A549 (cell line): ENCODE measurements around the gene STX18. TPM values are rescaled to one million over a fixed set of nuclear protein-coding genes. Genes with fewer than 3 reads are reported as not detected.
A peak's percentile ranks its signal among the peaks of the same experiment; 100 is the strongest.

Experiments
- ATAC-seq, 2 experiments: fragments of 200-7000 bp in 1 of 2; fragments of >200 bp in 1 of 2; cut with Nextera tagmentation in 1 of 2; cut with Tn5 transposase in 1 of 2; 3 replicates each; pipeline versions ENCODE4 v1.8.0 to v1.9.1; 2018 to 2020; ENCODE audit warnings: mild to moderate bottlenecking in 1 of 2, moderate library complexity in 1 of 2
- CTCF ChIA-PET: fragments of 300-600 bp; sonication (Branson Sonifier 250); formaldehyde crosslinking; extraction: SDS; loops from one replicate; lab custom pipeline; 2021; ENCODE audit warnings: antibody characterized with exemption, inconsistent platforms; lab: Yijun Ruan, JAX
- POLR2A ChIA-PET: fragments of 350-600 bp; formaldehyde crosslinking; extraction: SDS; loops from one replicate; lab custom pipeline; 2021; ENCODE audit warnings: antibody characterized with exemption, inconsistent platforms; lab: Yijun Ruan, JAX
- DNase-seq, 2 experiments: peaks; one replicate each; pipeline versions ENCODE4 v3.0.0 to v3.0.0-alpha.2; 2011 to 2016; ENCODE audit warnings: low read depth in 1 of 2, low spot score in 1 of 2
- FAIRE-seq: peaks from 2 replicates; lab custom pipeline; 2011; peaks lifted over from hg19 to GRCh38; lab: Jason Lieb, UNC
- H3K27ac ChIP-seq, 2 experiments: fragments of >200 bp; sonication (Bioruptor Twin); formaldehyde crosslinking; 3 replicates each; pipeline ENCODE4 v1.5.1; 2016 to 2017
- H3K4me1 ChIP-seq: fragments of >200 bp; sonication (Bioruptor Twin); formaldehyde crosslinking; 3 replicates; pipeline ENCODE4 v1.6.1; 2016
- H3K4me2 ChIP-seq: fragments of >200 bp; sonication (Bioruptor Twin); formaldehyde crosslinking; 3 replicates; pipeline ENCODE4 v1.6.1; 2016
- H3K4me3 ChIP-seq: fragments of >200 bp; sonication (Bioruptor Twin); formaldehyde crosslinking; 3 replicates; pipeline ENCODE4 v1.5.1; 2016
- H3K9me3 ChIP-seq: fragments of >200 bp; sonication (Bioruptor Twin); formaldehyde crosslinking; 3 replicates; pipeline ENCODE4 v1.6.1; 2016
- BCL3 ChIP-seq: fragments of >200 bp; sonication (Bioruptor Twin); formaldehyde crosslinking; IDR thresholded peaks from 3 replicates; pipeline ENCODE4 v1.6.1; 2016
- BHLHE40 ChIP-seq: IDR thresholded peaks from 2 replicates; pipeline ENCODE4 v1.6.1; 2012; ENCODE audit warnings: low read depth, low read length, inconsistent platforms
- FOSB ChIP-seq: fragments of 250-450 bp; sonication (Bioruptor Pico); IDR thresholded peaks from 2 replicates; pipeline ENCODE4 v1.5.0; 2020; ENCODE audit warnings: mild to moderate bottlenecking, moderate library complexity
- HEYL ChIP-seq: fragments of 250-450 bp; sonication (Bioruptor Pico); IDR thresholded peaks from 2 replicates; pipeline ENCODE4 v1.8.0; 2021; ENCODE audit warnings: mild to moderate bottlenecking, moderate library complexity
- HOXA7 ChIP-seq: fragments of 250-450 bp; sonication (Bioruptor Pico); IDR thresholded peaks from 2 replicates; pipeline ENCODE4 v1.5.0; 2020; ENCODE audit warnings: mild to moderate bottlenecking, moderate library complexity
- NFE2L2 ChIP-seq: fragments of 150-350 bp; conservative IDR thresholded peaks from 2 replicates; pipeline ENCODE4 v1.6.1; 2014; ENCODE audit warnings: low read length
- RAD21 ChIP-seq, 2 experiments: fragments of >200 bp in 1 of 2; sonication (Bioruptor Twin) in 1 of 2; formaldehyde crosslinking in 1 of 2; IDR thresholded peaks in 1 of 2; conservative IDR thresholded peaks in 1 of 2; 2 replicates in 1 of 2; 3 replicates in 1 of 2; pipeline ENCODE4 v1.6.1; 2012 to 2018; ENCODE audit warnings: inconsistent platforms in 1 of 2
- RCOR1 ChIP-seq: fragments of 150-350 bp; IDR thresholded peaks from 2 replicates; pipeline ENCODE4 v1.6.1; 2014; ENCODE audit warnings: antibody characterized with exemption, low read length, low read depth
- SMC3 ChIP-seq: fragments of >200 bp; sonication (Bioruptor Twin); formaldehyde crosslinking; IDR thresholded peaks from 3 replicates; pipeline ENCODE4 v1.6.1; 2018; ENCODE audit warnings: inconsistent platforms
- TFCP2L1 ChIP-seq: fragments of 250-450 bp; sonication (Bioruptor Pico); IDR thresholded peaks from 2 replicates; pipeline ENCODE4 v1.5.0; 2021; ENCODE audit warnings: mild to moderate bottlenecking
- WGBS: methylation state at CpG from one replicate; pipeline ENCODE4 v1.1.6; 2017; ENCODE audit errors: missing lambda C conversion rate; 5-methylcytosine and 5-hydroxymethylcytosine counted together
- polyA plus RNA-seq, 4 experiments: library from polyadenylated mRNA; depleted of rRNA in 3 of 4; stranded (reverse); fragments of >200 nt; fragmentation: RNase III in 1 of 4; extraction: RNeasy Plus Mini Kit Qiagen cat#74134 plus additional on column Dnase treatment in 1 of 4; gene quantifications; 2 replicates in 3 of 4; 3 replicates in 1 of 4; pipeline ENCODE4 v1.2.3, GENCODE V29; 2011 to 2017
- TF ChIP-seq, protein P1 (sequence below): IDR thresholded peaks from 2 replicates; pipeline ENCODE4 v1.6.1; 2012
- TF ChIP-seq, protein P2 (sequence below): fragments of >200 bp; sonication (Bioruptor Twin); formaldehyde crosslinking; IDR thresholded peaks from 2 replicates; pipeline ENCODE4 v1.6.1; 2016
- TF ChIP-seq, protein P3 (sequence below): fragments of >200 bp; sonication (Bioruptor Twin); formaldehyde crosslinking; IDR thresholded peaks from 3 replicates; pipeline ENCODE4 v1.5.1; 2016
- TF ChIP-seq, protein P4 (sequence below): fragments of 450-650 bp; IDR thresholded peaks from 2 replicates; pipeline ENCODE4 v1.6.1; 2014; ENCODE audit warnings: antibody characterized with exemption

STX18 gene
- polyA plus RNA-seq, 2 of the 4 experiments (the other 2 are of a cell fraction) = 13.4 to 19.6 TPM

DNA sequence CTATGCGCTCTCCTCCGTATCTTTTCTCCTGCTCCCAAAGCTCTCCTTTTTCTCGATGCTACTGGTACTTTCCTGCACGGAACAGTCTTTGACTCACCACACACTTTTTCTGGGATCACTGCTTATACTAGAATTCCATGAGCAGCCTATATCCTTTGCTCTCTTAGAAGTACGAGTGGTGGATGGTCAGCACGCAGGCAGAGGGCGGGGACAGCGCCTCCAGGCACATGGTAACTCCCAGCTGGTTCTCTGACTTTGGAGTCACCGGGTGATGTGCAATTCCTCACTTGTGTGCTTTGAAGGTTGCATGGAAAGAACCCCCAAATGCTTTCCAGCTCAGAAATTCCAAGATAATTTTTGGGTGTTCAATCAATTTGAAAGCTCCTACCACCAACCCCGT is 56.0 kb downstream of the STX18 start:
- ATAC-seq = no peak
- WGBS = 90% methylated on average over 10 of the region's 10 CpGs
- Histone ChIP-seq H3K9me3 (no peaks in the 10 kb centered on the region), H3K27ac (no peak overlapping the region), H3K4me3 (no peak overlapping the region), H3K4me2 (no peak overlapping the region), H3K4me1 (peaks cover 11% of the 10 kb centered on the region)
- FAIRE-seq = no peak
- ChIA-PET POLR2A (no interaction called here), CTCF (interaction anchor here (1.2 to 1.5 kb wide), 3 partner anchors 116 to 413 kb away, joined by 3 to 4 read pairs (median 3); no protein-coding TSS in a partner anchor)
- no peak for DNase-seq
- TF ChIP-seq NFE2L2 (no peak), FOSB (no peak)

DNA sequence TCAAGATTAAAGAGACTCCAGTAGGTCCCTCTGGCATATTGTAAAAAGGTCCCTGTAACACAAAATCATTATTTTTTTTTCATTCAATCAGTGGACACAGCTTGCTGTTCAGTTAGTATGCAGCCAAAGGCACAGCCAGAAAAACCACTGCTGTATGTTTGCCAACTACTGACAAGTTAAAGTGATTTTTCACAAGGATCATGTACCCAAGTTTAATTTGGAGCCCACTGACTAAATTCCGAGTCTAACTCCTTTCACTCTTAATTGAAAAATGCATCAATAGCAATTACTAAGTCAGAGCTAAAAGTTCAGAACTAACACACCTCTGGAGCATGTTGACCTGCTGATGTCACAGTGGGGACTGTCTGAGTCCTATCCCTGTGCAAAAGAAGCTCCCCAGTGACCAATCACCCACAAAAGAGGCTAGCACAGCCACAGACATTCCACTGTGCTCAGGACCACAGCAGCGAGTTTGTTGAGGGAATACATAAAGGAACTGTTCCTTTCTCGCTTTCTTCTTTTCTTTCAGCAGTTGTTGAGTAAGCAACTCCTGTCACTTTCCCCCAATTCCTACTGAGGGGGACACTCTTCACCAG is 60.4 kb downstream of the STX18 start:
- CTCF ChIA-PET = interaction anchor here (0.7 to 3.5 kb wide), 7 partner anchors 7 to 399 kb away, joined by 3 to 19 read pairs (median 6); no protein-coding TSS in a partner anchor
- no peaks in the 10 kb centered on the region for H3K9me3 ChIP-seq
- no peak for TF ChIP-seq SMC3
- TF ChIP-seq TFCP2L1 (CRISPR knock-in tag) = no peak
- TF ChIP-seq, protein P1, sequence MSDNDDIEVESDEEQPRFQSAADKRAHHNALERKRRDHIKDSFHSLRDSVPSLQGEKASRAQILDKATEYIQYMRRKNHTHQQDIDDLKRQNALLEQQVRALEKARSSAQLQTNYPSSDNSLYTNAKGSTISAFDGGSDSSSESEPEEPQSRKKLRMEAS = no peak
- TF ChIP-seq, protein P2, sequence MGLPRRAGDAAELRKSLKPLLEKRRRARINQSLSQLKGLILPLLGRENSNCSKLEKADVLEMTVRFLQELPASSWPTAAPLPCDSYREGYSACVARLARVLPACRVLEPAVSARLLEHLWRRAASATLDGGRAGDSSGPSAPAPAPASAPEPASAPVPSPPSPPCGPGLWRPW = no peak
- TF ChIP-seq, all 56 proteins: peak for 0
- ATAC-seq (no peak), DNase-seq (no peak), FAIRE-seq (no peak)
- H3K4me1 ChIP-seq = no peaks in the 10 kb centered on the region
- no peak overlapping the region for H3K27ac ChIP-seq
- WGBS = 96% methylated on average over 3 of the region's 3 CpGs
- no peak overlapping the region for H3K4me2 ChIP-seq
- no peak overlapping the region for H3K4me3 ChIP-seq
- POLR2A ChIA-PET = no interaction called here

DNA sequence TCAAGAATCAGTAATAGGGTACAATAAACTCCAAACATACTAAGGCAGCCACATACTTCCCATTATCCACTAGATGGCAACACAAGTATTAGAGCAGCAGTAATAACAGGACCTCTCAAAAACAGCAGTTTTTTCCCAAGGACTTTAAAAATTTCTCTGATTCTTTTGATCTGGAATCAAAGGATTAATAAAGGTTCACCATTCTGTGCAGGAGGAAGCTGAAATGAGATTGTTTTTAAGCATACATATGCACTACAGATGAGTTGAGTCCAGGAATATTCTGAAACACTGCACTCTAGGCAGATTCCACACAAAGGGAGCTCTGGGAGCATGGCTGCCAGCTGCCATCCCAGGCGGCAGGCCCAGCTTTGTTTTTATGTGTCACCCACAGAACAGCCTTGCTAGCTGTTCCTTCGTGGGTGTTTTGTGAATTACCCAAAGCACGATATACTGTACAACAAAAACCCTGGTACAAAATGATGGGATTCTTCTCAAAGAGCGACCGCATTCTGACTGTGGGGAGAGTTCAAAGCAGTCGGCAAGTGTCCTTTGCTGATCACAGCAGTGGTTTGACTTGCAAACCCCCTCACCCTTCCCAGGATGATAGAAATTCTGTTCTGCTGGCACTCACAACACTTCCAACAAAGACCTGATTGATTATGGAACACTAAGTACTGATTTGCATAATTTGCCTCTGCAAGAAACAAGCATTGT is 61.0 kb downstream of the STX18 start:
- Histone ChIP-seq H3K4me2 (no peak overlapping the region), H3K4me3 (no peak overlapping the region), H3K9me3 (no peaks in the 10 kb centered on the region), H3K27ac (no peak overlapping the region), H3K4me1 (no peaks in the 10 kb centered on the region)
- TF ChIP-seq HOXA7 (CRISPR knock-in tag) = no peak
- no peak for TF ChIP-seq BCL3
- peak in 1 of 2 experiments; percentile 33; a peak in 2 of 5 replicates for TF ChIP-seq RAD21 (conservative IDR thresholded peaks at IDR 0.05 in 1 of 2, IDR thresholded peaks at IDR 0.05 in 1 of 2)
- TF ChIP-seq, protein P3, sequence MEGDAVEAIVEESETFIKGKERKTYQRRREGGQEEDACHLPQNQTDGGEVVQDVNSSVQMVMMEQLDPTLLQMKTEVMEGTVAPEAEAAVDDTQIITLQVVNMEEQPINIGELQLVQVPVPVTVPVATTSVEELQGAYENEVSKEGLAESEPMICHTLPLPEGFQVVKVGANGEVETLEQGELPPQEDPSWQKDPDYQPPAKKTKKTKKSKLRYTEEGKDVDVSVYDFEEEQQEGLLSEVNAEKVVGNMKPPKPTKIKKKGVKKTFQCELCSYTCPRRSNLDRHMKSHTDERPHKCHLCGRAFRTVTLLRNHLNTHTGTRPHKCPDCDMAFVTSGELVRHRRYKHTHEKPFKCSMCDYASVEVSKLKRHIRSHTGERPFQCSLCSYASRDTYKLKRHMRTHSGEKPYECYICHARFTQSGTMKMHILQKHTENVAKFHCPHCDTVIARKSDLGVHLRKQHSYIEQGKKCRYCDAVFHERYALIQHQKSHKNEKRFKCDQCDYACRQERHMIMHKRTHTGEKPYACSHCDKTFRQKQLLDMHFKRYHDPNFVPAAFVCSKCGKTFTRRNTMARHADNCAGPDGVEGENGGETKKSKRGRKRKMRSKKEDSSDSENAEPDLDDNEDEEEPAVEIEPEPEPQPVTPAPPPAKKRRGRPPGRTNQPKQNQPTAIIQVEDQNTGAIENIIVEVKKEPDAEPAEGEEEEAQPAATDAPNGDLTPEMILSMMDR = peak; percentile 36
- 82% methylated on average over 6 of the region's 6 CpGs for WGBS
- ChIA-PET CTCF (interaction anchor here (0.6 to 3.5 kb wide), 9 partner anchors 8 to 400 kb away, joined by 3 to 19 read pairs (median 4); no protein-coding TSS in a partner anchor), POLR2A (no interaction called here)
- peak in 1 of 2 experiments; percentile 4 for DNase-seq
- FAIRE-seq = no peak
- ATAC-seq = peak; percentile 70 to 75; a peak in 4 of 6 replicates

DNA sequence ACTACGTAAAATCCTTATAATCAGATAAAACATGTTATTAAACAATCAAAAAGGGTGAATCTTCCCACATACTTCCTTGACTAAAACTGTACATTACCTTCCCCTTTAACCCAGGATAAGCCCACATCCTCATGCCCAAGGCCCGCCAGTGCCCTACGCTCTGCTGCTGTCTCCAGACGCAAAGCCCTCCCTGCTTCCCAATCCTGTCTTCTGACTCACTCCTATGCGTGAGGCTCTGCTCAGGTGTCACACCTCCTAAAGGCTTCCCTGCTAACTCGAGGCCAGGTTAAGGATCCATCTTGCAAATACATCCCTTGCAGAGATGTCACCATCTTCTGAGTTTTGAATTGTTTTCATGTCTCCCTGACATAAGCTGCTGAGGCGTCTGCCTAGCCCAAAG is 61.6 kb downstream of the STX18 start:
- CTCF ChIA-PET = interaction anchor here (0.6 to 3.5 kb wide), 7 partner anchors 9 to 400 kb away, joined by 3 to 19 read pairs (median 4); no protein-coding TSS in a partner anchor
- TF ChIP-seq BHLHE40 = no peak
- TF ChIP-seq RCOR1 = no peak
- TF ChIP-seq, protein P4, sequence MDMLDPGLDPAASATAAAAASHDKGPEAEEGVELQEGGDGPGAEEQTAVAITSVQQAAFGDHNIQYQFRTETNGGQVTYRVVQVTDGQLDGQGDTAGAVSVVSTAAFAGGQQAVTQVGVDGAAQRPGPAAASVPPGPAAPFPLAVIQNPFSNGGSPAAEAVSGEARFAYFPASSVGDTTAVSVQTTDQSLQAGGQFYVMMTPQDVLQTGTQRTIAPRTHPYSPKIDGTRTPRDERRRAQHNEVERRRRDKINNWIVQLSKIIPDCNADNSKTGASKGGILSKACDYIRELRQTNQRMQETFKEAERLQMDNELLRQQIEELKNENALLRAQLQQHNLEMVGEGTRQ = no peak
- TF ChIP-seq HEYL (CRISPR knock-in tag) = no peak
- Histone ChIP-seq H3K4me3 (no peak overlapping the region), H3K4me1 (no peaks in the 10 kb centered on the region), H3K9me3 (no peaks in the 10 kb centered on the region), H3K4me2 (no peak overlapping the region), H3K27ac (no peak overlapping the region)
- WGBS = 75% methylated on average over 7 of the region's 7 CpGs
- ATAC-seq (no peak), FAIRE-seq (no peak), DNase-seq (no peak)
- POLR2A ChIA-PET = no interaction called here
